Activated naive CD8-positive, alpha-beta T cell (primary cell): ENCODE measurements around the gene MAD1L1.
A peak's percentile ranks its signal among the peaks of the same experiment; 100 is the strongest.

Source experiments
- H3K27ac Mint-ChIP-seq: one replicate; pipeline ENCODE4 v1.8.0; 2021; ENCODE audit warnings: mixed read lengths
- H3K27me3 Mint-ChIP-seq: one replicate; pipeline ENCODE4 v1.8.0; 2021; ENCODE audit warnings: mixed read lengths
- H3K36me3 Mint-ChIP-seq: one replicate; pipeline ENCODE4 v1.8.0; 2021; ENCODE audit warnings: mixed read lengths
- H3K4me1 Mint-ChIP-seq: one replicate; pipeline ENCODE4 v1.8.0; 2021; ENCODE audit warnings: low read depth, mixed read lengths
- H3K4me3 Mint-ChIP-seq: one replicate; pipeline ENCODE4 v1.8.0; 2021; ENCODE audit warnings: mild to moderate bottlenecking, mixed read lengths
- H3K9me3 Mint-ChIP-seq: one replicate; pipeline ENCODE4 v1.8.0; 2021; ENCODE audit warnings: low read depth, mixed read lengths

The MAD1L1 gene

DNA sequence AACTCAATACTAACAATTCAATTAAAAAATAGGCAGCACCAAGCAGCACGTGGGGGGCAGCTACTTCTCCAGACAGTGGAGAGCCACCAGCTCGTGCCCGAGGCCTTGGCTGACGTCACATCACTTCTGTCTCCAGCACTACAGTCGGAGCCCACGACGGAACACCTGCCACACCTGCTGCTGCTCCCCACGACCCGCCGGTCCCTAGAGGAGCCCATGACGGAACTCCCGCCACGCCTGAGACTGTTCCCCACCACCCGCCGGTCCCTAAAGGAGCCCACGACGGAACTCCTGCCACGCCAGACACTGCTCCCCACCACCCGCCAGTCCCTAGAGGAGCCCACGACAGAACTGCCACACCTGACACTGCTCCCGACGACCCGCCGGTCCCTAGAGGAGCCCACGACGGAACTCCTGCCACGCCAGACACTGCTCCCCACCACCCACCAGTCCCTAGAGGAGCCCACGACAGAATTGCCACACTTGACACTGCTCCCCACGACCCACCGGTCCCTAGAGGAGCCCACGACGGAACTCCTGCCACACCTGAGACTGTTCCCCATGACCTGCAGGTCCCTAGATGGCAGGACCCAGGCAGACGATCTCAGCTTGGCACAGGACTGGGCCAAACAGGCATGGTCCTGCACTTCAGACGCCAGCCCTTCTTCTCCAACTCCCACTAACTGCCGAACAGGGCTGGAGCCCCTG lies 304.7 kb downstream of the MAD1L1 start:
- no peak overlapping the region for H3K4me3 Mint-ChIP-seq
- H3K4me1 Mint-ChIP-seq, result peaks cover 49% of the 10 kb centered on the region
- H3K27ac Mint-ChIP-seq, result no peak overlapping the region
- peaks cover 14% of the 10 kb centered on the region for H3K36me3 Mint-ChIP-seq
- no peaks in the 10 kb centered on the region for H3K9me3 Mint-ChIP-seq
- no peaks in the 10 kb centered on the region for H3K27me3 Mint-ChIP-seq

DNA sequence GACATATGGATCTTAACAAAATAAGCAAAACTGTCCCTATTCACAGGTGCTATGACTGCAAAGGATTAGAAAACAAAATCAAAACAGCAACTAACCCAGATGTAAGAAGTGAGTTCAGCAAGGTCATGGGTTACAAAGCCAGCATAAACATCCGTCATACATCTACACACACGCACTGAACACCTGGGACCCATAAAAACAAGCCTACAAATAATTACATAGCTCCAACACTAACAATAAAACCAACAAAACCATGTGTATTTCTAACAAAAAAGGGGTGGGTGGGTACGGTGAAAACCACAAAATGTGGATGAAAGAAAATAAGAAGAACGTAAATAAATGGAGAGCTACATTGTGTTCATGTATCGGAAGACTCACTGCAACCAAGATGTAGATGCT lies 305.8 kb downstream of the MAD1L1 start:
- H3K27ac Mint-ChIP-seq, result no peak overlapping the region

DNA sequence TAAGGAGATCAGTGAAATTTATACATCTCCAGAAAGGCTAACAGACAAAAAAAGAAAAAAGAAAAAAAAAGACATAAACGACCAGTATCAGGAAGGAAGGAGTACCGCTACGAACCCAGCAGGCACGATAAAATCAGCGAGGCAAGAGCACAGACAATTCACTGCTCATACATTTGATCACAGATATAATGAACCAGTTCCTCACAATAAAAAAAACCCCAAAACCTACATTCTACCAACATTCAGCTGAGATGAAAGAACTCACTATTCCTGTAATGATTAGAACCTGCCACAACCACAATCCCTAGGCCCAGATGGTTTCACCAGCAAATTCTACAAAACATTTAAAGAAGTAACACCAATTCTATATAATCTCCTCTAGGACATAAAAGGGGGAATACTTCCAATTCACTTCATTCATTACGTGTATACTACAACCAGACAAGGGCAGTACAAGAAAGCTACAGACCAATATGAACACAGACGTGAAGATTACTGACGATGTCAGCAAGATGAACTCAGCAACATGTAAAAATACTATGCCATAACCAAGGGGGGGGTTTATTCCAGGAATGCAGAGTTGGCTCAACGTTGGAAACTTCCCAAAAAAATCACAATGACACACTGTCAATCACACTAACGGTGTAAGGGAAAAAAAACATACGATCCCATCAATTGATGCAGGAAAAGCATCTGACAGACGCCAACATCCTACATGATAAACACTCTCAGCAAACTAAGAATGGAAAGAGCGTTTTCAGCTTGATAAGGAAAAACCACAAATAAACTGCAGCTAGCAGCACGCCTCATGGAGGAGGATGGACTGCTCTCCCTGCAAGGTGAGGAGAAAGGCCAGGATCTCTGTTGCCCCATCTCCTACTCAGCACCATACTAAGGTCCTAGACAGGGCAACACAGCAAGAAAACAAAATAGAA lies 306.5 kb downstream of the MAD1L1 start:
- no peaks in the 10 kb centered on the region for H3K27me3 Mint-ChIP-seq
- H3K27ac Mint-ChIP-seq, result peak overlapping the region; percentile 31
- H3K36me3 Mint-ChIP-seq, result peaks cover 10% of the 10 kb centered on the region
- H3K4me1 Mint-ChIP-seq, result peaks cover 65% of the 10 kb centered on the region
- no peaks in the 10 kb centered on the region for H3K9me3 Mint-ChIP-seq
- H3K4me3 Mint-ChIP-seq, result peak overlapping the region; percentile 74

More for the DNA sequence above, 305.8 kb downstream of the MAD1L1 start:
- Mint-ChIP-seq H3K4me1 (peaks cover 59% of the 10 kb centered on the region), H3K9me3 (no peaks in the 10 kb centered on the region), H3K36me3 (peaks cover 10% of the 10 kb centered on the region), H3K4me3 (peak overlapping the region; percentile 2), H3K27me3 (no peaks in the 10 kb centered on the region)

DNA sequence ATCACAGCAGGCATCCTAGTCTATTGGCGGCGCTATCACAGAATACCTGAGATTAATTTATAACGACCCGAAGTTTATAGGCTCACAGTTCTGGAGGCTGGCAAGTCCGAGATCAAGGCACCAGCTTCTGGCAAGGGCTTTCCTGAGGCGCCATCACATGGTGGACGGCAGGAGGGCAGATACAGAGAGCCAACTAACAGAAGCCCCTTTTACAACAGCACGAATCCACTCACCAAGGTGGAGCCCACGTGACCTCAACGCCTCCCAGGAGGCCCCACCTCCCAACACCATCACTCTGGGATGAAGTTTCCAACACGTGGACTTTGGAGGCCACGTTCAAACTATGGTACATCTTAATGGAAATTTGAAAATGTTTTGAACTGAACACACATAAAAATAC lies 307.4 kb downstream of the MAD1L1 start:
- Mint-ChIP-seq H3K4me3 (peak overlapping the region; percentile 74), H3K36me3 (peaks cover 10% of the 10 kb centered on the region), H3K9me3 (no peaks in the 10 kb centered on the region), H3K27ac (peak overlapping the region; percentile 31), H3K4me1 (peaks cover 72% of the 10 kb centered on the region), H3K27me3 (no peaks in the 10 kb centered on the region)

DNA sequence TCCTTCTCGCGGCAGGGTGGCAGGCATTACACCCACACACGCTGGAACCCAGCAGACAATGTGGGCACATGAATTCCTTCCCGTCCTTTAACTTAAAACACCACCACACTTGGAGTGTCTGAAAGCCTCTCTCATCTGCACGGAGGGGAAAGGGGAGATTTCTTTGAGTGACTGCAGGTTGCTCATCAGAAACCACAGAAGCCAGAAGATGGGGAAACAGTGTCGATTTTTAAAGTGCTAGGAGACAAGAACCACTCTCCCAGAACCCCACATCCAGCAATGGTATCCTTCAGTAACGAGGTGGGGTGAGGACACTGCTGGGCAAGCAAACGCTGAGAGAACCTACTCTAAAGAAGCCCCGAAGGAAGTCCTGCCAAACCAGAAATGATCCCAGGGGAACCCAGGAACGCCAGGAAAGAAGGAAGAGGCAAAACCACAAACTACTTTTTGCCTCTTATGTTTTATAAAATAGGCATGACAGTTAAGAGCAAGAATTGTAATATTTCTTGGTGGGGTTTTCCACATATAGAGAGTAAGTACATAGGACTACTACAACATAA lies 308.4 kb downstream of the MAD1L1 start:
- Mint-ChIP-seq H3K27me3 (no peaks in the 10 kb centered on the region), H3K36me3 (peaks cover 10% of the 10 kb centered on the region), H3K27ac (peak overlapping the region; percentile 81), H3K4me1 (peaks cover 82% of the 10 kb centered on the region), H3K4me3 (peak overlapping the region; percentile 65), H3K9me3 (no peaks in the 10 kb centered on the region)

DNA sequence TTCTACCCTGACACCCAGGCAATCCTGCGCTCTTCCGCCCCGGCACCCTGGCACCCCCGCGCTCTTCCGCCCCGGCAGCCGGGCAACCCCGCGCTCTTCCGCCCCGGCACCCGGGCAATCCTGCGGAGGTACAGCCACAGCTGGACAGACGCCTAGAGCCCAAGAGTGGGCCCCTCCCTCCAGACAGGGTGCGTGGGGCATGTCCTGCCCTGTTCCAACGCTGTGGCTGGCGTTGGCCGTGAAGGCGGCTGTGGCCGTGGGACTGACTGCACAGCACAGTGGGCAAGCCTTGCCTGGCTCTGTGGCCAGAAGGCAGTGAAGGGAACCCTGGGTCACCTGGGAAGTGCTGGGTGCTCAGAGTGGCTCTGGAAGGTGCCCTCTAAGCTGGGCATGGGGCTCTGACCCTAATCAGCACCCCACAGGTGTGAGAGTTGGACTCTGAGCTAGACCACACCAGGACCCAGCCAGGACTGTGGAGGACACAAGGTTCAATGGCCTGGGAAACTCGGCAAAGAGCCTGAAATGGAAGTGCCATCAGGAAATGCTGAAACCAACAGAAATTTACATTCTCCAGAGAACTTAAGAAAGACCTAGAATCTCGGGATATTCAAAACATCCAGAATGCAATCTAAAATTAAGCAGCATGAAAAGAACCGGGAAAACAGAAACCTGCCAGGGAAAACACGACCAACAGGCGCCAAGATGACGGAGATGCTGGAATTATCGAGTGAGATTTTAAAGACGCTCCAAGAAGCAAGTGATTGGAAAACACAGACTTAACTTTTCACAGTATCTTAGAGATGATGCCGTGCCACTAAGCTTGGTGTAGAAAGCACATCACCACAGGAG lies 309.1 kb downstream of the MAD1L1 start:
- peaks cover 87% of the 10 kb centered on the region for H3K4me1 Mint-ChIP-seq
- no peaks in the 10 kb centered on the region for H3K27me3 Mint-ChIP-seq
- H3K36me3 Mint-ChIP-seq, result peaks cover 7% of the 10 kb centered on the region
- H3K27ac Mint-ChIP-seq, result peak overlapping the region; percentile 81
- no peaks in the 10 kb centered on the region for H3K9me3 Mint-ChIP-seq
- H3K4me3 Mint-ChIP-seq, result peak overlapping the region; percentile 65

DNA sequence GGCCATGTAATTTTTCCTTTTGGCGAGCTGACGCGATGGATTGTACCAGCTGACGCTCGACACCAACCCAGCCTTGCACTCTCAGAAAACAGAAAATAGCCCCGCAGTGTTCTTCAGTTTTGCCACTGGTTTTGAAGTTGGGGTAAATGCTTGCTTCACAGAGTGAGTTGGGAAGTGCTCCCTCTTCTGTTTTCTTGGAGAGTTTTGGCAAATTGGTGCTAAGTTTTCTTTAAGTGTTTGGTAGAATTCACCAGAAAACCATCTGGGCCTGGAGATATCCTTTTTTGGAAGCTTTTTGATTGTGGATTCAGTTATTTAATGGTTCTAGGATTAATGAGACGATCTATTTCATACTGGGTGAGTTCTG lies 309.9 kb downstream of the MAD1L1 start:
- no peaks in the 10 kb centered on the region for H3K9me3 Mint-ChIP-seq
- H3K27me3 Mint-ChIP-seq, result no peaks in the 10 kb centered on the region
- peaks cover 84% of the 10 kb centered on the region for H3K4me1 Mint-ChIP-seq
- no peak overlapping the region for H3K4me3 Mint-ChIP-seq
- H3K36me3 Mint-ChIP-seq, result peaks cover 7% of the 10 kb centered on the region
- H3K27ac Mint-ChIP-seq, result no peak overlapping the region

DNA sequence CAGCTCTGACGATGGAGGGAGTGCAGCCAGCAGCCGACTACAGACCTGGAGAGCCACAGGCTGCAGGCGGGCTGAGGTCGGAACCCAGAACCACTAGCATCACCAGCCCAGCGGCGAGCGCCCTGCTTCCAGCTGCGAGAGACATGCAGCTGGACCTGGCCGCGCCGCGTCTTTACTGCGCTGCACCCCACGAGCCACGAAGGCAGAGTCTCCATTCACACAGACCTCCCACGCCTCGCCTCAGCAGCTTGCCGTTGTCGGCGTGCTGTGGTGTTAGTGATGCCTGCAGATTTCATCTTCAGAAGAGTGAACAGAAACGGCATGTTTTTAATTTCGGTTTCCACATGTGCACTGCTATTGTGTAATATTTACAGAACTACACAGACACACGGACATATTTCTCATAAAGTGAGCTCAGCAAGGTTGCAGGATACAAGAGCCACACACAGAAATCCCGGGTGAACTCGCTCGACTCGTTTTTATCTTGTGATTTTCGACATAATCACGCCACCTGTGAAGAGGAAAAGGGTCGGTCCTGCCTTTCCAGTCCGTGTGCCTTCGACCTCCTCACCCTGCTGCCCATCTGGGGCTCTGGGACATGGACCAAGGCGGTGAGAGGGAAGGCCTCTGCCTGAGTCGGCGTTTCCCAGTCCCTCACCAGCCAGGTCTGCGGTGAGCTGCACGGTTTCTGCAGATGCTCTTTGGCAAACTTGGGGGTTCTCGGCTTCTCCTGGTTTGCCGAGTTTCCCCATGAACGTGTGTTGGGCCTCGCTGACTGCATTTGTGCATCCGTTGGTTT lies 310.5 kb downstream of the MAD1L1 start:
- no peak overlapping the region for H3K27ac Mint-ChIP-seq
- peak overlapping the region; percentile 57 for H3K4me3 Mint-ChIP-seq
- H3K27me3 Mint-ChIP-seq, result no peaks in the 10 kb centered on the region
- peaks cover 84% of the 10 kb centered on the region for H3K4me1 Mint-ChIP-seq
- no peaks in the 10 kb centered on the region for H3K9me3 Mint-ChIP-seq
- peaks cover 7% of the 10 kb centered on the region for H3K36me3 Mint-ChIP-seq

DNA sequence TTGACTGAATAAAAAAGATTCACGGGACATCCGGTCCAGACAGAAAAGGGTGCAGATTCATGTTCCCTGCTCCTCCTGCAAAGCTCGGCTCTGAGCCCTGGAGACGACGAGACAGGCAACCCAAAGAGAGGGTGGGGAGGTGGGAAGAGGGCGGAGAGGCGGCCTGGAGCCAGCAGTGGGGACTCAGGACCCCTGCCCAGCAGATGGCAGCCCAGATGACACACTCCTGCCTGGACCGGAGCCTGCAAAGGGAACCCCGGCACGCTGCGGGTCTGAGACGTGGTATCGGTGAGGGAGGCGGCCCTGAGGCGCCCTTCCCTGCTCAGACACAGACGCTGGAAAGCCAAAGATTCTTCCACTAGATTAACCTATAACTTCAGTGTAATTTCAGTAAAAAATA lies 311.9 kb downstream of the MAD1L1 start:
- Mint-ChIP-seq H3K27me3 (no peaks in the 10 kb centered on the region), H3K4me3 (peak overlapping the region; percentile 87), H3K9me3 (no peaks in the 10 kb centered on the region), H3K36me3 (peaks cover 9% of the 10 kb centered on the region), H3K27ac (peak overlapping the region; percentile 72), H3K4me1 (peaks cover 73% of the 10 kb centered on the region)

DNA sequence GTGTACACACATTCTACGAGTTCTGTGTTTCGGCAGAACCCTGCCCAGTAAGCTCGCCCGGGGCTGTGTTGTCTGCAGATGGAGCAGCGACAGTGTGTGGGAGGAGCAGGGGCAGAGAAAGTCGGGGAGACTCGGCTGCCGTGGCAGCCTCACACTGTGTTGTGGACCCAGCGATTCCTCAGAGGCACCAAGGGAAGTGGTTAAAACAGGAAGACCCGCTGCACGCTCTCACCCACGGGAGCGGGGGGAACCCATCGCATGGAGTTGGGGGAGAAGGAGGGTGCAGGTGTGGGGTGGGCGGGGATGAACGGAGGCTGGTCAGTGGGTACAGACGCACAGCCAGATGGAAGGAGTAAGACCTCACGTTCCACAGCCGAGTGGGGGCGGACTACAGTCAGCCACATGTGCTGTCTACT lies 312.5 kb downstream of the MAD1L1 start:
- Mint-ChIP-seq H3K9me3 (no peaks in the 10 kb centered on the region), H3K27me3 (no peaks in the 10 kb centered on the region), H3K4me3 (peak overlapping the region; percentile 87), H3K4me1 (peaks cover 67% of the 10 kb centered on the region), H3K36me3 (peaks cover 9% of the 10 kb centered on the region), H3K27ac (peak overlapping the region; percentile 72)

DNA sequence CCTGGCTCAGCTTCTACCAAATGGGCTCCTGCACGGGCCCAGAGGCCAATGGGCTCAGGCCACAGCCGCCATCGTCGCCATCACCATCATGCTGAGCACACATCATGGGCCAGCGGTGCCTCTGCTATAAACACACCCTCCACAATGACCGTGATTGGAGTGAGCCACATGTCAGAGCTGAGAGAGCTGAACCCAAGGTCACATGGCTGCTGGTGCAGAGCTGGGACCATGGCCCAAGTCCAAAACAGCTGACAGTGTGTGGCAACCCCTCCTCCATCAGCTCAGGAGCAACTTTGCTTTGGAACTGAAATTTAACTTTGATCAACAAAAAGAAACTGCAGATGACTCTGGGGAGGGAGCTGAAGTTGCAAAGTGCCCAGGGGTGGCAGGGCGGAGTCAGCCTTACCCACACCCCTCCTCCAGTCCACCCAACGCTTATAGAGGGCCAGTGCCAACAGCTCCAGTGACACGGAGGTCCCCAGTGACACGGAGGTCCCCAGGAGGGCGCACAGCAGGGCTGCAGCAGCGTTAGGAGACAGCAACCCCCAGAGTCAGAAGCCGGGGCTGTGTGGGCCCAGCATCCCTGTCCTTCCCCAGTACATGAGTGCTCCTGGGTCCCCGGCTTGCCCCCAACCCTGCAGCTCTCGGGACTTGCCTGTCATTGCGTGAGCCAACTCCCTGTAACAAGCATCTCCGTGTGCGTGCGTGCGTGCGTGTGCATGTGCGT lies 313.0 kb downstream of the MAD1L1 start:
- Mint-ChIP-seq H3K27me3 (no peaks in the 10 kb centered on the region), H3K4me1 (peaks cover 62% of the 10 kb centered on the region), H3K36me3 (peaks cover 9% of the 10 kb centered on the region), H3K9me3 (no peaks in the 10 kb centered on the region), H3K4me3 (peak overlapping the region; percentile 87), H3K27ac (peak overlapping the region; percentile 72)

DNA sequence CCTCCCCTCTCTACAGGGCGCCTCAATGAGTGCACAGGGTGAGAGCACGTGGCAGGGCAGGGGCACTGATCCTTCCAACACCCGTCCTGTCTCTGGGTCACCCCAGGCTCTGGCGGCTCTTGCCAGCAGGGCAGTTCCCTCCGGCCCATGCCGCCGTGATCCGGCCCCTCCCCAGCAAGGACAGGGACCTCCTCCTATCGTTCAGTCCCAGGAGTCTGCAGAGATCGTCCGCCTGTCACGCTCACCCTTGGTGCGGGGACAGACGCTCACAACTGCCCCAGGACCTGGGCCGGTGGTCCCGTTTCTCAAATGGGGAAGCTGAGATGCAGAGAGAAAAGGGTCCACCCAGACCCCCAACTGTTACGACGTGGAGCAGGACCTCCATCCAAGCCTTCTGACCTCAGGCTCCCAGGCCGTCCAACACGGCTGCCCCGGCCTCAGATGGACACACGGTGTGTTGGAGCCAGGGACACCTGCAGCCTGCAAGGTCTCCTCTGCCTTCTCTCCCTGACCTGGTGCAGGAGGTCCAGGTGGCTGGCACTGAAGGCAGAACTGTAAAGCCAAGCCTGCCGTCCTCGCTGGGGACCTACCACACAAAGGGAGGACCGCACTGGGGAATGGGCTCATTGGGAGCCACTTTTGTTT lies 313.7 kb downstream of the MAD1L1 start:
- no peak overlapping the region for H3K4me3 Mint-ChIP-seq
- no peaks in the 10 kb centered on the region for H3K27me3 Mint-ChIP-seq
- no peak overlapping the region for H3K27ac Mint-ChIP-seq
- H3K4me1 Mint-ChIP-seq, result peaks cover 55% of the 10 kb centered on the region
- H3K9me3 Mint-ChIP-seq, result no peaks in the 10 kb centered on the region
- H3K36me3 Mint-ChIP-seq, result peaks cover 5% of the 10 kb centered on the region

DNA sequence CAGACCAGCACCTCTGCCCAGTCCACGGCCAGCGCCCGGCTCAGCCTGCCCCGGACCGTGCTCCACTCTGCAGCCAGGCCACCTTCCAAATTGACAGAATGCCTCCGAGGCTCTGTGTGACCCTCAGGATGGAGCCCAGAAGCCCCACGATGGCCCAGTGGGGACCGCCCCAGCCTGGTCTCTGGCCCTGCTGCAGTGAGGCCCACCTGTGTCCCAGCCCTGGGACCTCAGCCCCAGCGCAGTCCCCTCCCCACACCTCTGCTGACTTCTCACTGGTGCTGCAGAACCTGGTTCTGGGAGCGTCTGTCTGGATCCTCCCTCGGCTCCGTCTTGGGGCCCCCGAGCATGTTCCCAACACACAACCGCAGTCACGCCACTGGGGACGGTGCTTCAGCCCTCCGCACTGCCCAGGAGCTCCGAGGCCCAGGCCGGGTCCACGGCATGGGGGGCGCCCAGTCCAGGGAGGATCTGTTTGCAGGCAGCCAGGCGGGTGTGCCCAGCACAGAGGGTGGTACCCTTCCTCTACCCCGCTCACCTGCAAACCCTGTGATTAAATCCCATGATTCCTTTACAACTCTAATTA lies 314.6 kb downstream of the MAD1L1 start:
- H3K4me1 Mint-ChIP-seq, result peaks cover 51% of the 10 kb centered on the region
- no peak overlapping the region for H3K4me3 Mint-ChIP-seq
- no peaks in the 10 kb centered on the region for H3K27me3 Mint-ChIP-seq
- no peak overlapping the region for H3K27ac Mint-ChIP-seq
- peaks cover 2% of the 10 kb centered on the region for H3K36me3 Mint-ChIP-seq
- H3K9me3 Mint-ChIP-seq, result no peaks in the 10 kb centered on the region
